Esophagus muscularis mucosa (tissue), 4 donors: ENCODE data around the gene BBOX1.

Experiments used
- CTCF ChIP-seq, 3 experiments: fragments of 200-600 bp in 2 of 3; fragments of 450-650 bp in 1 of 3; sonication (generic) in 2 of 3; IDR thresholded peaks; one replicate each; pipeline ENCODE4 v1.5.1; 2017 to 2019; ENCODE audit warnings: antibody characterized with exemption in 3 of 3, mild to moderate bottlenecking in 2 of 3, moderate library complexity in 1 of 3
- EP300 ChIP-seq: sonication (generic); formaldehyde crosslinking; IDR thresholded peaks from one replicate; pipeline ENCODE4 v1.6.1; 2017; ENCODE audit warnings: antibody characterized with exemption
- POLR2A ChIP-seq: fragments of 450-650 bp; IDR thresholded peaks from one replicate; pipeline ENCODE4 v1.6.1; 2017; ENCODE audit warnings: antibody characterized with exemption, moderate library complexity, mild to moderate bottlenecking, low read depth

GRCh38 chr11:27084518-27084917 is 43.9 kb downstream of the BBOX1 start:
- no peak for TF ChIP-seq CTCF (IDR thresholded peaks at IDR 0.05)
- TF ChIP-seq POLR2A, result no peak
- TF ChIP-seq EP300, result no peak
